GM19463 (cell line): ENCODE data around the gene PLPPR5.

Experiments
- ATAC-seq: cut with Tn5 transposase; IDR thresholded peaks from one replicate; pipeline ENCODE4 v1.9.1; 2021; ENCODE audit warnings: mild to moderate bottlenecking, moderate library complexity; ENCODE audit not compliant: unreplicated experiment

Gene PLPPR5

DNA sequence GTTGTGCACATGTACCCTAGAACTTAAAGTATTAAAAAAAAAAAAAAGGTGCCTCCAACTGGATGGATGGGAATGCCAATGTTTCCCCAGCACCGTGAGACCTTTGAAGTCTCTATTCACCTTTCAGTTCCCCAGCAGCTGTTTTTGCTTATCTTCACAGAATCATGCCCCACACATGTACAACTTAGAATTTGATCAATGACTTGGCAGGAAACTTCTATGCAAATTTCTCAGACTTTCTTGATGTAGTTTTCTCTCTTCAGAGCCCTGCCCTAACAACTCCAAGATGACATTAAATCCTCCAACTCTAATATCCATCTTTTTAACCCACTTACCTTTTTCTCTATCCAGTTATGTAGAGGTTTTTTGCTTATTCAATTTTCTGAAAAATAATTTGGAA is 144.3 kb downstream of the PLPPR5 start:
- ATAC-seq, result no peak

DNA sequence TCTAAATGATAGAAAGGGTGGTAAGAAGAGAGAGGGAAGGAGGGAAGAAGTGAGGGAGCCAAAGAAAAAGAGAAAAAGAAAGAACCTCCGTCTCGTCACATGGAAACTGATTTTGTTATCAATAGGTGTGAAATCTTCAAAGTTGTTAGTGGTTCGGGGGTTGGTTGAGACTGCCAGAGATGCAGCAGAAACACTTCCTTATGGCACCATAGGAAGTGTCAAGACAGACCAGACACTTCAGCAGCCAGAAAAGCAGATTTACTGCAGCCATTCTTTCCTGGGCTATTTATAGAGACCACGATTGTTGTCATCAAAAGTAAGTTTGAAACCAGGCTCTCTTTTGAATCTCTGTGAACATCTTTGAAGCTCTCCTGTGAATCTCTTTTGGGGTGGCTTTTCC is 150.5 kb downstream of the PLPPR5 start:
- ATAC-seq, result no peak

DNA sequence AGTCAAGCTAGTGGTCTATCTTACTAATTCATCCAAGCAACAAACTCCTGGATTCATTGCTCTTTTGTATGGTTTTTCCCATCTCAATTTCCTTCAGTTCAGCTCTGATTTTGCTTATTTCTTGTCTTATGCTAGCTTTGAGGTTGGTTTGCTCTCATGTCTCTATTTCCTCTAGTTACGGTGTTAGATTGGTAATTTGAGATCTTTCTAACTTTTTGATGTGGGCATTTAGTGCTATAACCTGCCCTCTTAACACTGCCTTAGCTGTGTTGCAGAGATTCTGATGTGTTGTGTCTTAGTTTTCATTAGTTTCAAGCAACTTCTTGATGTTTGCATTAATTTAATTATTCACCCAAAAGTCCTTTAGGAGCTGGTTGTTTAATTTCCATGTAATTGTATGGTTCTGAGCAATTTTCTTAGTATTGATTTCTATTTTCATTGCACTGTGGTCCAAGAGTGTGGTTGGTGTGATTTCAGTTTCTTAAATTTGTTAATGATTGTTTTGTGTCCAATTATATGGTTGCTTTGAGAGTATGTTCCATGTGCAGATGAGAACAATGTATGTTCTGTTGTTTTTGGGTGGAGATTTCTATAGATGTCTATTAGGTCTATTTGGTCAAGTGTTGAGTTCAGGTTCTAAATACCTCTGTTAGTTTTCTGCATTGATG is 154.6 kb downstream of the PLPPR5 start:
- ATAC-seq, result peak; percentile 69

DNA sequence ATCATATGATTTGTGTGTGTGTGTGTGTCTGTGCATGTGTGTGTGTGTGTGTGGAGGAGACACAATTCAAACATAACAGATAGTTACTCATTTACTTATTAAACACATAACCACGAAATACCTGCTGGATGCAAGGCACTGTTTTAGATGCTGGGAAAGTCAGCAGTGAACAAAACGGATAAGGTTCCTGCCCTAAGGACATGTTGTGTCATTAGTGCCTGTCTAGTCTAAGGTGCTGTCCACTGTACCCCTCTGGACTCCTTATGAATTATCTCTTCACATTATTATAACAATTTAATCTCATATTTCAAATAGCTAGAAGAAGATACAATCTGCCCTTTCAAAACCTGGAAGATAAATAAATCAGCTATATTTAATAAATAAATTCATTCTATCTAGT is 162.4 kb downstream of the PLPPR5 start:
- ATAC-seq, result no peak
